ENCODE results near the gene INTS12.
"Not testable (repeated sequence)": the region's sequence is repeated elsewhere in the genome, so short reads cannot be mapped to it uniquely, and the experiment has no call there.

INTS12 gene

GRCh38 chr4:105698607-105699006 is 9.9 kb downstream of the INTS12 start:
- CTCF ChIA-PET: interaction anchor here (0.6 to 0.7 kb wide), 2 partner anchors 17 to 338 kb away, joined by 3 read pairs; no protein-coding TSS in a partner anchor
- POLR2A ChIA-PET: no interaction called here
- peaks cover 12 to 60% of the 10 kb centered on the region in 2 experiments for H3K36me3 ChIP-seq (ENCODE audit: control insufficient read depth in 2 of 2, insufficient read depth in 1 of 2, low read length in 2 of 2)
- no peak overlapping the region for H3K27ac ChIP-seq (ENCODE audit: extremely low read depth, low read depth, low read length)
- H3K4me1 ChIP-seq (ENCODE audit: control insufficient read depth, insufficient read depth, low read length): no peaks in the 10 kb centered on the region
- no peaks in the 10 kb centered on the region for H3K9me3 ChIP-seq (ENCODE audit: control insufficient read depth, insufficient read depth, low read depth, low read length)
- H3K4me3 ChIP-seq (ENCODE audit: low read depth, low read length): no peak overlapping the region
- TF ChIP-seq PBX3 (CRISPR knock-in tag; IDR thresholded peaks at IDR 0.05) (no peak), ZBTB21 (tag by site-specific recombination; IDR thresholded peaks at IDR 0.05) (no peak)

- H3K4me3 ChIP-seq (ENCODE audit: low read depth, low read length); H3K4me1 ChIP-seq (ENCODE audit: control insufficient read depth, insufficient read depth, low read length); H3K27ac ChIP-seq (ENCODE audit: extremely low read depth, low read depth, low read length); POLR2A ChIA-PET; H3K9me3 ChIP-seq (ENCODE audit: control insufficient read depth, insufficient read depth, low read depth, low read length): not testable (repeated sequence)
- H3K36me3 ChIP-seq (ENCODE audit: control insufficient read depth in 2 of 2, insufficient read depth in 1 of 2, low read length in 2 of 2): peaks cover 19 to 76% of the 10 kb centered on the region in 2 experiments
- CTCF ChIA-PET: interaction anchor here (0.6 to 1.0 kb wide), 3 partner anchors 222 to 1419 kb away, joined by 3 read pairs; partner anchors contain the start of gene PPA2
Observed at GRCh38 chr4:105695832-105696231, 12.7 kb downstream of the INTS12 start.

GRCh38 chr4:105694812-105695211 is 13.7 kb downstream of the INTS12 start:
- CTCF ChIA-PET: interaction anchor here (0.5 to 1.0 kb wide), 3 partner anchors 192 to 1852 kb away, joined by 3 read pairs; partner anchors contain the start of gene PPA2
- H3K4me3 ChIP-seq (ENCODE audit: low read depth, low read length); POLR2A ChIA-PET; H3K9me3 ChIP-seq (ENCODE audit: control insufficient read depth, insufficient read depth, low read depth, low read length); H3K27ac ChIP-seq (ENCODE audit: extremely low read depth, low read depth, low read length); H3K4me1 ChIP-seq (ENCODE audit: control insufficient read depth, insufficient read depth, low read length): not testable (repeated sequence)
- peaks cover 19 to 80% of the 10 kb centered on the region in 2 experiments for H3K36me3 ChIP-seq (ENCODE audit: control insufficient read depth in 2 of 2, insufficient read depth in 1 of 2, low read length in 2 of 2)

- TF ChIP-seq OVOL3 (tag by site-specific recombination; IDR thresholded peaks at IDR 0.05) (no peak), ZNF18 (tag by site-specific recombination; IDR thresholded peaks at IDR 0.05) (no peak), TRIM28 (IDR thresholded peaks at IDR 0.05; ENCODE audit: borderline replicate concordance, low read length) (no peak), ZSCAN5A (tag by site-specific recombination; IDR thresholded peaks at IDR 0.05) (no peak), ZSCAN23 (tag by site-specific recombination; IDR thresholded peaks at IDR 0.05) (no peak), ZNF184 (tag by site-specific recombination; IDR thresholded peaks at IDR 0.05) (no peak), ZNF558 (tag by site-specific recombination; IDR thresholded peaks at IDR 0.05) (no peak)
- Histone ChIP-seq H3K4me1 (ENCODE audit: control insufficient read depth, insufficient read depth, low read length) (no peaks in the 10 kb centered on the region), H3K9me3 (ENCODE audit: control insufficient read depth, insufficient read depth, low read depth, low read length) (no peaks in the 10 kb centered on the region), H3K4me3 (ENCODE audit: low read depth, low read length) (no peak overlapping the region), H3K27ac (ENCODE audit: extremely low read depth, low read depth, low read length) (no peak overlapping the region), H3K36me3 (ENCODE audit: control insufficient read depth in 2 of 2, insufficient read depth in 1 of 2, low read length in 2 of 2) (peaks cover 19 to 72% of the 10 kb centered on the region in 2 experiments)
- ChIA-PET CTCF (no interaction called here), POLR2A (no interaction called here)
Observed at GRCh38 chr4:105686571-105686970, 21.9 kb downstream of the INTS12 start.

GRCh38 chr4:105683038-105683437 is 25.5 kb downstream of the INTS12 start:
- H3K9me3 ChIP-seq (ENCODE audit: control insufficient read depth, insufficient read depth, low read depth, low read length): no peaks in the 10 kb centered on the region
- H3K4me1 ChIP-seq (ENCODE audit: control insufficient read depth, insufficient read depth, low read length): no peaks in the 10 kb centered on the region
- H3K27ac ChIP-seq (ENCODE audit: extremely low read depth, low read depth, low read length): no peak overlapping the region
- peaks cover 19 to 44% of the 10 kb centered on the region in 2 experiments for H3K36me3 ChIP-seq (ENCODE audit: control insufficient read depth in 2 of 2, insufficient read depth in 1 of 2, low read length in 2 of 2)
- no peak overlapping the region for H3K4me3 ChIP-seq (ENCODE audit: low read depth, low read length)
- CTCF ChIA-PET: interaction anchor here (0.7 kb wide), 2 partner anchors 21 to 32 kb away, joined by 3 read pairs; no protein-coding TSS in a partner anchor
- POLR2A ChIA-PET: no interaction called here
- TF ChIP-seq PRDM4 (tag by site-specific recombination; IDR thresholded peaks at IDR 0.05) (no peak), ZNF518A (tag by site-specific recombination; conservative IDR thresholded peaks at IDR 0.05; ENCODE audit: low read depth) (no peak), ZFP37 (tag by site-specific recombination; IDR thresholded peaks at IDR 0.05) (no peak)

Data from HEK293 (cell line).